ENCODE results near the gene COLEC11. TPM values are rescaled to one million over a fixed set of nuclear protein-coding genes. Genes with fewer than 3 reads are reported as not detected.

COLEC11 gene
- total RNA-seq, 1 experiment from 2014 or later: 0.39 TPM

DNA sequence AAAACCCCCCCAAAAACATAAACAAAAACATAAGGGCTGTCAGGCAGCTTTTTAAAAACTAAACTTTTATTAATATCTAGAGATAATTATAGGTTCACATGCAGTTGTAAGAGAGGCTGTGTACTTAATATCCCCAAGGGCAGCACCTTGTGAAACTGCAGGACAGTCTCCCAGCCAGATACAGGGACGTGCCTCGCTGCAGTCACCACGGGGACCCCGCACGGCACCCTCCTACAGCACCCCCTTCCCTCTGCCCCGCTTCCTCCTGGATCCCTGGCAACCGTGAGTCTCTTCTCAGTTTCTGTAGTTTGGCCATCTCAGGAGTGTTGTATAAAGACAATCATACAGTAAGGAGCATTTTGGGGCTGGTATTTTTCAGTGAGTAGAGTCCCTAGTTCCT is 6.8 kb upstream of the COLEC11 start:
- Histone ChIP-seq H4K5ac (ENCODE audit: insufficient read length, low read depth, low read length) (no peak overlapping the region), H3K18ac (ENCODE audit: insufficient read length, low read depth, low read length) (no peak overlapping the region), H3K27ac (ENCODE audit: insufficient read length, low read depth, low read length) (no peak overlapping the region), H4K91ac (ENCODE audit: insufficient read length, low read depth, low read length) (no peak overlapping the region), H3K4me2 (ENCODE audit: insufficient read depth, insufficient read length, low read length) (no peak overlapping the region), H4K20me1 (ENCODE audit: control insufficient read depth, insufficient read depth, insufficient read length) (no peaks in the 10 kb centered on the region), H3K79me2 (ENCODE audit: insufficient read depth, low read length) (no peaks in the 10 kb centered on the region), H3K14ac (ENCODE audit: insufficient read depth, low read length) (no peak overlapping the region), H2BK20ac (ENCODE audit: low read depth, low read length, poor library complexity, severe bottlenecking) (no peak overlapping the region), H3K9ac (ENCODE audit: extremely low read depth, insufficient read length, low read length) (no peak overlapping the region), H3K4ac (ENCODE audit: low read depth, low read length) (no peak overlapping the region), H2BK15ac (ENCODE audit: low read depth, low read length) (no peak overlapping the region), H3T11ph (ENCODE audit: low read length) (no peak overlapping the region), H2BK12ac (ENCODE audit: insufficient read length, low read depth, low read length) (no peak overlapping the region), H3K4me1 (ENCODE audit: insufficient read depth, low read length) (no peaks in the 10 kb centered on the region), H2AFZ (ENCODE audit: low read length) (no peak overlapping the region), H4K8ac (replicated peaks; ENCODE audit: insufficient read length, low read depth, low read length) (no peak overlapping the region), H3K27me3 (ENCODE audit: insufficient read depth, low read length) (no peaks in the 10 kb centered on the region), H2BK120ac (ENCODE audit: low read depth, low read length, poor library complexity, severe bottlenecking) (no peak overlapping the region), H3K9me3 (ENCODE audit: control insufficient read depth, low read depth, low read length) (no peaks in the 10 kb centered on the region), H3K56ac (ENCODE audit: insufficient read length, low read depth, low read length) (no peak overlapping the region), H3K79me1 (ENCODE audit: insufficient read depth, low read depth, low read length, poor library complexity, severe bottlenecking) (no peaks in the 10 kb centered on the region), H2AK5ac (ENCODE audit: insufficient read length, low read length) (no peak overlapping the region), H3K23ac (ENCODE audit: insufficient read length, low read depth, low read length) (no peak overlapping the region), H3K23me2 (ENCODE audit: insufficient read length, low read depth, low read length, poor library complexity, severe bottlenecking) (no peaks in the 10 kb centered on the region), H2BK5ac (ENCODE audit: insufficient read length, low read length) (no peak overlapping the region)
- H3K9me3 Mint-ChIP-seq: peaks cover 8 to 11% of the 10 kb centered on the region in 2 experiments
- peaks cover 11 to 33% (median 18%) of the 10 kb centered on the region in 3 experiments for H3K36me3 Mint-ChIP-seq (ENCODE audit: insufficient read depth in 1 of 3, low read depth in 3 of 3)
- TF ChIP-seq, protein P1, sequence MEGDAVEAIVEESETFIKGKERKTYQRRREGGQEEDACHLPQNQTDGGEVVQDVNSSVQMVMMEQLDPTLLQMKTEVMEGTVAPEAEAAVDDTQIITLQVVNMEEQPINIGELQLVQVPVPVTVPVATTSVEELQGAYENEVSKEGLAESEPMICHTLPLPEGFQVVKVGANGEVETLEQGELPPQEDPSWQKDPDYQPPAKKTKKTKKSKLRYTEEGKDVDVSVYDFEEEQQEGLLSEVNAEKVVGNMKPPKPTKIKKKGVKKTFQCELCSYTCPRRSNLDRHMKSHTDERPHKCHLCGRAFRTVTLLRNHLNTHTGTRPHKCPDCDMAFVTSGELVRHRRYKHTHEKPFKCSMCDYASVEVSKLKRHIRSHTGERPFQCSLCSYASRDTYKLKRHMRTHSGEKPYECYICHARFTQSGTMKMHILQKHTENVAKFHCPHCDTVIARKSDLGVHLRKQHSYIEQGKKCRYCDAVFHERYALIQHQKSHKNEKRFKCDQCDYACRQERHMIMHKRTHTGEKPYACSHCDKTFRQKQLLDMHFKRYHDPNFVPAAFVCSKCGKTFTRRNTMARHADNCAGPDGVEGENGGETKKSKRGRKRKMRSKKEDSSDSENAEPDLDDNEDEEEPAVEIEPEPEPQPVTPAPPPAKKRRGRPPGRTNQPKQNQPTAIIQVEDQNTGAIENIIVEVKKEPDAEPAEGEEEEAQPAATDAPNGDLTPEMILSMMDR (conservative IDR thresholded peaks at IDR 0.05): no peak
- WGBS (ENCODE audit: extremely low coverage, insufficient read length, low lambda C conversion rate): no CpG with 5 or more reads among the region's 7 CpGs
- H3K4me1 Mint-ChIP-seq: no peaks in the 10 kb centered on the region
- no peak for DNase-seq
- H3K27me3 Mint-ChIP-seq (ENCODE audit: low read depth): no peaks in the 10 kb centered on the region
- no peak overlapping the region for H3K4me3 Mint-ChIP-seq
- no peak overlapping the region for H3K27ac Mint-ChIP-seq

All from H9 (cell line).